ENCODE results near the gene SMOC2.

GRCh38 chr6:168514216-168514615 lies 73.2 kb downstream of the SMOC2 start:
- TF ChIP-seq CTCF (conservative IDR thresholded peaks at IDR 0.05; ENCODE audit: low read depth, low read length) (no peak), RAD21 (IDR thresholded peaks at IDR 0.05; ENCODE audit: low read length) (no peak), FOS (IDR thresholded peaks at IDR 0.05; ENCODE audit: low read depth, low read length) (no peak), POLR2A (IDR thresholded peaks at IDR 0.05; ENCODE audit: low read depth, low read length) (no peak), CEBPB (IDR thresholded peaks at IDR 0.05; ENCODE audit: low read depth, low read length) (no peak), RCOR1 (IDR thresholded peaks at IDR 0.05; ENCODE audit: insufficient replicate concordance, low read length) (no peak)

Measured in IMR-90 (cell line).